Fibroblast of lung (primary cell): ENCODE results near the gene PIK3C3. TPM values are rescaled to one million over a fixed set of nuclear protein-coding genes. Genes with fewer than 3 reads are reported as not detected.

Experiments
- DNase-seq, 2 donors: peaks; one replicate each; pipeline versions ENCODE4 v3.0.0 to v3.0.0-alpha.2; 2010; ENCODE audit warnings: low read depth in 2 of 2
- H2AFZ ChIP-seq: 2 replicates; pipeline ENCODE4 v1.5.1; 2012; ENCODE audit warnings: low read length, control low read depth, inconsistent platforms
- H3K27ac ChIP-seq: 2 replicates; pipeline ENCODE4 v1.5.1; 2011; ENCODE audit warnings: low read length, control low read depth; ENCODE audit not compliant: insufficient read depth
- H3K27me3 ChIP-seq: 2 replicates; pipeline ENCODE4 v1.5.1; 2011; ENCODE audit warnings: mild to moderate bottlenecking, low read length; ENCODE audit not compliant: control insufficient read depth, insufficient read depth
- H3K36me3 ChIP-seq: 2 replicates; pipeline ENCODE4 v1.5.1; 2011; ENCODE audit warnings: low read length; ENCODE audit not compliant: control insufficient read depth, insufficient read depth
- H3K4me1 ChIP-seq: 2 replicates; pipeline ENCODE4 v1.5.1; 2011; ENCODE audit warnings: low read length; ENCODE audit not compliant: control insufficient read depth, insufficient read depth; ENCODE audit errors: extremely low read depth
- H3K4me2 ChIP-seq: 2 replicates; pipeline ENCODE4 v1.5.1; 2011; ENCODE audit warnings: low read length, control low read depth; ENCODE audit not compliant: insufficient read depth; ENCODE audit errors: extremely low read depth
- H3K4me3 ChIP-seq, 4 experiments: fragments of 200-600 bp in 1 of 4; sonication (generic) in 1 of 4; replicated peaks in 1 of 4; 2 replicates each; pipeline ENCODE4 v1.5.1; 2011 to 2016; ENCODE audit warnings: low read length in 4 of 4, low read depth in 3 of 4, mild to moderate bottlenecking in 3 of 4, control low read depth in 2 of 4, inconsistent platforms in 1 of 4, mixed read lengths in 1 of 4; ENCODE audit not compliant: insufficient read depth in 1 of 4; ENCODE audit errors: control extremely low read depth in 1 of 4
- H3K79me2 ChIP-seq: 2 replicates; pipeline ENCODE4 v1.5.1; 2012; ENCODE audit warnings: mild to moderate bottlenecking, low read length, inconsistent platforms; ENCODE audit not compliant: control insufficient read depth, insufficient read depth
- H3K9ac ChIP-seq: 2 replicates; pipeline ENCODE4 v1.5.1; 2011; ENCODE audit warnings: mild to moderate bottlenecking, low read length, control low read depth; ENCODE audit not compliant: insufficient read depth
- H3K9me3 ChIP-seq: 2 replicates; pipeline ENCODE4 v1.5.1; 2012; ENCODE audit warnings: low read depth, low read length; ENCODE audit not compliant: control insufficient read depth, insufficient read depth
- H4K20me1 ChIP-seq: 2 replicates; pipeline ENCODE4 v1.5.1; 2011; ENCODE audit warnings: low read length; ENCODE audit not compliant: control insufficient read depth, insufficient read depth; ENCODE audit errors: extremely low read depth
- CTCF ChIP-seq, 2 donors: IDR thresholded peaks in 1 of 2; conservative IDR thresholded peaks in 1 of 2; 1 replicate in 1 of 2; 2 replicates in 1 of 2; pipeline ENCODE4 v1.5.1; 2011 to 2012; ENCODE audit warnings: low read length in 2 of 2, control low read depth in 1 of 2, inconsistent platforms in 1 of 2, low read depth in 1 of 2, mild to moderate bottlenecking in 1 of 2
- EZH2 ChIP-seq: IDR thresholded peaks from 2 replicates; pipeline ENCODE4 v1.5.1; 2012; ENCODE audit warnings: low read length, control low read depth, mild to moderate bottlenecking; ENCODE audit errors: missing control alignments
- polyA plus RNA-seq, 2 donors: library from polyadenylated mRNA; depleted of rRNA in 1 of 2; stranded (reverse) in 1 of 2; unstranded in 1 of 2; fragments of >200 nt; gene quantifications; 2 replicates each; pipeline ENCODE4 v1.2.1, GENCODE V29; 2011 to 2012; ENCODE audit warnings: missing spikeins in 1 of 2
- total RNA-seq: library from RNA; depleted of rRNA; stranded (reverse); fragments of >200 nt; gene quantifications from 2 replicates; pipeline ENCODE4 v1.2.1, GENCODE V29; 2014

The PIK3C3 gene
- total and polyA plus RNA-seq, 2 donors (not counting 1 experiment from before 2014, with no cell fraction given) = 28.9 to 58.6 TPM

- no peak for DNase-seq
- no peak for TF ChIP-seq EZH2
- no peak for TF ChIP-seq CTCF (conservative IDR thresholded peaks at IDR 0.05 in 1 of 2, IDR thresholded peaks at IDR 0.05 in 1 of 2; ENCODE audit: low read depth in 1 of 2, low read length in 2 of 2)
- H3K27me3 ChIP-seq = no peaks in the 10 kb centered on the region
- peak overlapping the region; percentile 32 for H3K27ac ChIP-seq
- no peaks in the 10 kb centered on the region for H4K20me1 ChIP-seq
- peak overlapping the region; percentile 23 for H3K4me2 ChIP-seq
- no peaks in the 10 kb centered on the region for H3K9me3 ChIP-seq
- H2AFZ ChIP-seq = no peak overlapping the region
- peaks cover 4% of the 10 kb centered on the region for H3K36me3 ChIP-seq
- H3K79me2 ChIP-seq = no peaks in the 10 kb centered on the region
- H3K4me3 ChIP-seq = no peak overlapping the region
- H3K4me1 ChIP-seq = peaks cover 4% of the 10 kb centered on the region
- H3K9ac ChIP-seq = no peak overlapping the region
Measured at GRCh38 chr18:42039396-42039795, 84.4 kb downstream of the PIK3C3 start.

- H3K4me2 ChIP-seq = no peak overlapping the region
- H3K36me3 ChIP-seq = peaks cover 2% of the 10 kb centered on the region
- H2AFZ ChIP-seq = no peak overlapping the region
- H3K4me3 ChIP-seq = no peak overlapping the region
- peaks cover 4% of the 10 kb centered on the region for H3K4me1 ChIP-seq
- no peak overlapping the region for H3K27ac ChIP-seq
- DNase-seq = no peak
- no peaks in the 10 kb centered on the region for H3K27me3 ChIP-seq
- TF ChIP-seq CTCF (conservative IDR thresholded peaks at IDR 0.05 in 1 of 2, IDR thresholded peaks at IDR 0.05 in 1 of 2; ENCODE audit: low read depth in 1 of 2, low read length in 2 of 2) (no peak), EZH2 (no peak)
- no peaks in the 10 kb centered on the region for H3K9me3 ChIP-seq
- no peaks in the 10 kb centered on the region for H3K79me2 ChIP-seq
- no peaks in the 10 kb centered on the region for H4K20me1 ChIP-seq
- H3K9ac ChIP-seq = no peak overlapping the region
Measured at GRCh38 chr18:42041793-42042192, 86.8 kb downstream of the PIK3C3 start.

GRCh38 chr18:42045346-42045745 is 90.3 kb downstream of the PIK3C3 start:
- no peak for TF ChIP-seq CTCF (conservative IDR thresholded peaks at IDR 0.05 in 1 of 2, IDR thresholded peaks at IDR 0.05 in 1 of 2; ENCODE audit: low read depth in 1 of 2, low read length in 2 of 2)
- TF ChIP-seq EZH2 = no peak
- DNase-seq = peak in 1 of 2 donors; percentile 26
- Histone ChIP-seq H3K9me3 (no peaks in the 10 kb centered on the region), H3K9ac (no peak overlapping the region), H3K36me3 (peaks cover 2% of the 10 kb centered on the region), H3K27me3 (no peaks in the 10 kb centered on the region), H4K20me1 (no peaks in the 10 kb centered on the region), H3K4me3 (no peak overlapping the region), H3K79me2 (no peaks in the 10 kb centered on the region), H3K27ac (no peak overlapping the region), H3K4me2 (no peak overlapping the region), H3K4me1 (no peaks in the 10 kb centered on the region), H2AFZ (no peak overlapping the region)
